H1 (cell line): ENCODE measurements around the gene CALR. TPM values are rescaled to one million over a fixed set of nuclear protein-coding genes. Genes with fewer than 3 reads are reported as not detected.

Experiments used
- BACH1 ChIP-seq: IDR thresholded peaks from 2 replicates; pipeline ENCODE4 v1.6.1; 2012; ENCODE audit warnings: low read length, improper control_type of control experiment
- CEBPB ChIP-seq: IDR thresholded peaks from 2 replicates; pipeline ENCODE4 v1.6.1; 2012; ENCODE audit warnings: low read depth, low read length
- CHD1 ChIP-seq: IDR thresholded peaks from 2 replicates; pipeline ENCODE4 v1.6.1; 2012; ENCODE audit warnings: low read depth, low read length, improper control_type of control experiment
- CHD2 ChIP-seq: IDR thresholded peaks from 2 replicates; pipeline ENCODE4 v1.6.1; 2012; ENCODE audit warnings: low read length, improper control_type of control experiment
- CTBP2 ChIP-seq: IDR thresholded peaks from 2 replicates; pipeline ENCODE4 v1.7.0; 2011; ENCODE audit warnings: borderline replicate concordance, mild to moderate bottlenecking, moderate library complexity, mixed read lengths, low read length; ENCODE audit not compliant: insufficient read depth, insufficient read length
- GTF2F1 ChIP-seq: IDR thresholded peaks from 2 replicates; pipeline ENCODE4 v1.6.1; 2012; ENCODE audit warnings: low read depth, low read length, improper control_type of control experiment, borderline replicate concordance
- HDAC2 ChIP-seq, 2 experiments: fragments of 300-600 bp in 1 of 2; sonication (generic) in 1 of 2; IDR thresholded peaks; 2 replicates each; pipeline ENCODE4 v1.6.1; 2011 to 2012; ENCODE audit warnings: low read depth in 2 of 2, low read length in 2 of 2, mild to moderate bottlenecking in 2 of 2, moderate library complexity in 2 of 2, borderline replicate concordance in 1 of 2, inconsistent platforms in 1 of 2
- JUN ChIP-seq: IDR thresholded peaks from 2 replicates; pipeline ENCODE4 v1.6.1; 2011; ENCODE audit warnings: low read depth, mild to moderate bottlenecking, improper control_type of control experiment, low read length
- KDM1A ChIP-seq: fragments of 200-600, 300-600 bp; sonication (generic); IDR thresholded peaks from 2 replicates; pipeline ENCODE4 v1.7.1; 2016; ENCODE audit warnings: mild to moderate bottlenecking, low read length, borderline replicate concordance
- PHF8 ChIP-seq: fragments of 200-600 bp; sonication (generic); conservative IDR thresholded peaks from 2 replicates; pipeline ENCODE4 v1.7.1; 2012; ENCODE audit warnings: low read depth, mild to moderate bottlenecking, inconsistent platforms, low read length, moderate library complexity
- RAD21 ChIP-seq, 2 experiments: IDR thresholded peaks in 1 of 2; conservative IDR thresholded peaks in 1 of 2; 2 replicates each; pipeline ENCODE4 v1.6.1; 2011; ENCODE audit warnings: low read depth in 2 of 2, low read length in 2 of 2, improper control_type of control experiment in 1 of 2, inconsistent platforms in 1 of 2, mild to moderate bottlenecking in 1 of 2, moderate library complexity in 1 of 2
- RFX5 ChIP-seq: IDR thresholded peaks from 2 replicates; pipeline ENCODE4 v1.6.1; 2011; ENCODE audit warnings: low read depth, low read length, improper control_type of control experiment, borderline replicate concordance
- SP2 ChIP-seq: IDR thresholded peaks from 2 replicates; pipeline ENCODE4 v1.6.1; 2012; ENCODE audit warnings: mild to moderate bottlenecking, low read length, inconsistent platforms
- SUZ12 ChIP-seq: fragments of 200-600 bp; sonication (generic); IDR thresholded peaks from 2 replicates; pipeline ENCODE4 v1.6.1; 2012; ENCODE audit warnings: mild to moderate bottlenecking, inconsistent platforms, low read length, moderate library complexity, mixed read lengths
- TAF1 ChIP-seq: IDR thresholded peaks from 2 replicates; pipeline ENCODE4 v1.6.1; 2011; ENCODE audit warnings: mild to moderate bottlenecking, low read depth, low read length
- TAF7 ChIP-seq: optimal IDR thresholded peaks from 2 replicates; pipeline ENCODE3; 2011; ENCODE audit warnings: low read depth, mild to moderate bottlenecking, inconsistent platforms, low read length, moderate library complexity, borderline replicate concordance
- polyA plus RNA-seq, 7 experiments: library from polyadenylated mRNA; depleted of rRNA in 3 of 7; stranded (reverse) in 5 of 7; unstranded in 2 of 7; fragments of >200 nt in 5 of 7; fragments of 200-250 nt in 2 of 7; gene quantifications; 1 replicate in 5 of 7; 2 replicates in 1 of 7; 4 replicates in 1 of 7; pipeline versions ENCODE4 v1.2.1 to v1.2.3, GENCODE V29; 2011 to 2013; ENCODE audit warnings: missing spikeins in 2 of 7, mixed read lengths in 2 of 7
- total RNA-seq: library from RNA; stranded (reverse); fragmentation: NEBNext Ultra II Directional; extraction: Animal tissue kit (Norgen Biotek cat#: 25700); gene quantifications from 2 replicates; pipeline ENCODE4 v1.2.1, GENCODE V29; 2021
- TF ChIP-seq, protein P1 (sequence below): IDR thresholded peaks from 2 replicates; pipeline ENCODE4 v1.6.1; 2012; ENCODE audit warnings: inconsistent platforms

The CALR gene
- total and polyA plus RNA-seq, 2 of the 8 experiments (the other 6 are each of a cell fraction or from before 2014, with no cell fraction given), result 591 to 1,155 TPM

DNA sequence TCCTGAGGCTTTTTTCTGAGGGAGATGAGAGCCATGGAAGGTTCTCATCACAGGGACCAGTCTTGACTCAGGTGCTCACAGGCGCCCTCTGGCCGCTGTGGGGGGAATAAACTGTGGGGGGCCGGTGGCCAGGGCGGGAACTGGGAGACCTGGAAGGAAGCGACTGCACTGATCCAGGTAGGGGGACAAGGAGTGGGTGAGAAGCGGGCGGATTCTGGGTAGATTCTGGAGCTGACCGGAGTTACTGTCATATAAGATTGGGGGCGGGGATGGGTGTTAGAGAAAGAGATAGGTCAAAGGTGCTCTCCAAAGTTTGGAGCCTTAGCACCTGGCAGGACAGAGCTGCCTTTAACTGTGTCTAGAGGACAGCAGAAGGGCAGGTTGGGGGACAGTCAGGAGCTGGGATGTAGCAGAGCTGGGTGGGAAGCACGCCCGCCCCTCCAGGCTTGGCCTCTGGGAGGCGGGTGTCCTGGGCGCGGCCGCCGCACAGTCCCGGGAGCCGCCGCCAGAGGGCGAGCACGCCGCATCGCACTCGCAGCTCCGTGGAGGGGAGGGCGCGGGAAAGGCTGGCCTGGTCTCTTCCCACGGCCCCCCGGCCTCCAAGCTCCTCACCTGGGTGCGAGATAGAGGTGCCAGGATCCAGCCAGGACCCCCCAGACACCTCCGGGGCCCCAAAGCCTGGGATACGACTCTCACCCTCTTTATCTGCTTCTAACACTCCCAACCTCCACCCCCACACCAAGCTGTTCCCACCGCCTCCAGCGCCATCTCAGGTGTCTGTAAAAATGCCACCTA lies 26.8 kb downstream of the CALR start (continued):
- no peak for TF ChIP-seq CEBPB
- no peak for TF ChIP-seq JUN
- TF ChIP-seq PHF8, result 0 out of 2 replicates have a peak, but pooled peaks have one; percentile 32
- TF ChIP-seq TAF7, result peak; percentile 63
- no peak for TF ChIP-seq SUZ12
- peak; percentile 54 to 65 for TF ChIP-seq RAD21 (IDR thresholded peaks at IDR 0.05 in 1 of 2, conservative IDR thresholded peaks at IDR 0.05 in 1 of 2; ENCODE audit: low read depth in 2 of 2, low read length in 2 of 2)
- no peak for TF ChIP-seq GTF2F1
- TF ChIP-seq, protein P1, sequence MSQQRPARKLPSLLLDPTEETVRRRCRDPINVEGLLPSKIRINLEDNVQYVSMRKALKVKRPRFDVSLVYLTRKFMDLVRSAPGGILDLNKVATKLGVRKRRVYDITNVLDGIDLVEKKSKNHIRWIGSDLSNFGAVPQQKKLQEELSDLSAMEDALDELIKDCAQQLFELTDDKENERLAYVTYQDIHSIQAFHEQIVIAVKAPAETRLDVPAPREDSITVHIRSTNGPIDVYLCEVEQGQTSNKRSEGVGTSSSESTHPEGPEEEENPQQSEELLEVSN, result no peak
- no peak for TF ChIP-seq CHD1
- TF ChIP-seq CTBP2, result peak; percentile 54
- no peak for TF ChIP-seq SP2
- no peak for TF ChIP-seq RFX5
- TF ChIP-seq TAF1, result 0 out of 2 replicates have a peak, but pooled peaks have one; percentile 20
- peak; percentile 21 to 65; a peak in 2 of 4 replicates for TF ChIP-seq HDAC2 (IDR thresholded peaks at IDR 0.05; ENCODE audit: borderline replicate concordance in 1 of 2, low read depth in 2 of 2, low read length in 2 of 2)
- TF ChIP-seq BACH1, result peak; percentile 50; the same call in 1 of the 2 replicates
- TF ChIP-seq KDM1A, result no peak
- TF ChIP-seq CHD2, result no peak
